GM06990 (cell line): ENCODE data around the gene PHACTR1.

ENCODE experiments used
- DNase-seq: peaks from one replicate; pipeline ENCODE4 v3.0.0-alpha.2; 2011; ENCODE audit not compliant: insufficient read length; ENCODE audit errors: extremely low read depth
- H3K27me3 ChIP-seq: replicated peaks from 2 replicates; pipeline ENCODE4 v1.6.0; 2011; ENCODE audit warnings: low read length; ENCODE audit not compliant: control insufficient read depth, insufficient read depth
- H3K36me3 ChIP-seq: 2 replicates; pipeline ENCODE4 v1.5.1; 2011; ENCODE audit warnings: low read length; ENCODE audit not compliant: control insufficient read depth, insufficient read depth
- H3K4me3 ChIP-seq: replicated peaks from 2 replicates; pipeline ENCODE4 v1.5.1; 2011; ENCODE audit warnings: low read depth, mild to moderate bottlenecking, control low read depth, low read length
- TF ChIP-seq, protein P1 (sequence below): IDR thresholded peaks from 2 replicates; pipeline ENCODE4 v1.5.1; 2011; ENCODE audit warnings: low read length, control low read depth, mild to moderate bottlenecking, inconsistent platforms; ENCODE audit not compliant: insufficient read depth, poor library complexity, severe bottlenecking

Gene PHACTR1

DNA sequence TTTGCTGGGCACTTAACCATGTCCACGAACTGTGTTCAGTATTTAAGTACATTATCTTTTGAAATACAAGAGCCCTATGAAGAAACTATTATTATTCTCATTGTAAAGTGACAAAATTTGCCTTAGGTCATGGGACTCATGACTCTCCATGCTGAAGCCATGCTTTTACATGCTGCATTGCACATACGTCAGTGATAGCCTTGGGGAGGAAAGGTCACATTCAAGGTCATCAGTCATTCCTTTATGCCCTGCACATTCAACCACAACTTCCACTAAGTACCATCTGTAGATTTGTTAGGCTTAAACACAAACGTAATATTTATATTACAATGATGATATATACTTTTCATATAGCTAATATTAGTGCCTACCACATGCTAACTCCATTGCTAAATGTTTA, 319.0 kb downstream of the PHACTR1 start:
- TF ChIP-seq, protein P1, sequence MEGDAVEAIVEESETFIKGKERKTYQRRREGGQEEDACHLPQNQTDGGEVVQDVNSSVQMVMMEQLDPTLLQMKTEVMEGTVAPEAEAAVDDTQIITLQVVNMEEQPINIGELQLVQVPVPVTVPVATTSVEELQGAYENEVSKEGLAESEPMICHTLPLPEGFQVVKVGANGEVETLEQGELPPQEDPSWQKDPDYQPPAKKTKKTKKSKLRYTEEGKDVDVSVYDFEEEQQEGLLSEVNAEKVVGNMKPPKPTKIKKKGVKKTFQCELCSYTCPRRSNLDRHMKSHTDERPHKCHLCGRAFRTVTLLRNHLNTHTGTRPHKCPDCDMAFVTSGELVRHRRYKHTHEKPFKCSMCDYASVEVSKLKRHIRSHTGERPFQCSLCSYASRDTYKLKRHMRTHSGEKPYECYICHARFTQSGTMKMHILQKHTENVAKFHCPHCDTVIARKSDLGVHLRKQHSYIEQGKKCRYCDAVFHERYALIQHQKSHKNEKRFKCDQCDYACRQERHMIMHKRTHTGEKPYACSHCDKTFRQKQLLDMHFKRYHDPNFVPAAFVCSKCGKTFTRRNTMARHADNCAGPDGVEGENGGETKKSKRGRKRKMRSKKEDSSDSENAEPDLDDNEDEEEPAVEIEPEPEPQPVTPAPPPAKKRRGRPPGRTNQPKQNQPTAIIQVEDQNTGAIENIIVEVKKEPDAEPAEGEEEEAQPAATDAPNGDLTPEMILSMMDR: no peak
- no peak overlapping the region for H3K4me3 ChIP-seq
- H3K27me3 ChIP-seq: no peaks in the 10 kb centered on the region; the same call in 1 of the 2 replicates
- H3K36me3 ChIP-seq: no peaks in the 10 kb centered on the region
- no peak for DNase-seq

DNA sequence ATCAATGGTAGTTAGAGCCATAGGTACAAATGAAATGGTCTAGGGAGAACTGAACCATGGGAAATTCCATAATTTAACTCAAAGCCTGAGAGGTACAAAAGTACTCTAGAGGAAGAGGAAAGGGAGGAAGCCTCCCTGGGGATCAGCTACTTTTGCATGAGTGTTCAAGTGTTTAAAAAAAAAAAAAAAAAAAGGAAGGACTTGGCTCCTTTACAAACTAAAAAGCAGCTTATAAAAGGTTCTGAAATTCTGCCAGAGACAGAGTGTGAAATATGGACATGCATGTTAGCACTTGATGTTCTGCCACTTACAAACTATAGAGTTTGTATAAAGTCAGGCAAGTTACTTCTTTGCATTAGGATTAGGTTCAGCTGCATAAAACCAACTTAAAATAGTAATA, 321.7 kb downstream of the PHACTR1 start:
- Histone ChIP-seq H3K4me3 (no peak overlapping the region), H3K36me3 (no peaks in the 10 kb centered on the region), H3K27me3 (no peaks in the 10 kb centered on the region; the same call in 1 of the 2 replicates)
- TF ChIP-seq, protein P1: no peak
- no peak for DNase-seq

DNA sequence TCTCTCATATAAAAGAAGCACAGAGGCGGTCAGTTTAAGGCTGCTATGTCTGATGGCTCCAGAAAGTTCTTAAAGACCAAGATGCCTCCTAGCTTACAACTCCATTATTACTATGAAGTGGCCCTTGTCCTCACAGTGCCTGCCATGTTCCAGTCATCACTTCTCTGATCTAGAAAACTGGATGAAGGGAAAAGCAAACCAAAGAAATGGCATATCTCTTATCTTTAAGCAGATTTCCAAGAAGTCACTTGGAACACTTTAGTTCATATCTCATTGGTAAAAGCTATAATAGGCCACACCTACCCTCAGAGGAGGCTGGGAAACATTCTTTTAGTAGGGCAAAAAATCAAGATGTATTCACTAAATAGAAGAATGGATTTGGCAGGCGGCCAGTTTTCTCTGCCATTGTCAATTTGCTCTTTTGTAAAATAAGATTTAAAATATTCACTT, 322.2 kb downstream of the PHACTR1 start:
- no peak overlapping the region for H3K4me3 ChIP-seq
- no peaks in the 10 kb centered on the region; the same call in 1 of the 2 replicates for H3K27me3 ChIP-seq
- TF ChIP-seq, protein P1: no peak
- DNase-seq: no peak
- H3K36me3 ChIP-seq: no peaks in the 10 kb centered on the region

DNA sequence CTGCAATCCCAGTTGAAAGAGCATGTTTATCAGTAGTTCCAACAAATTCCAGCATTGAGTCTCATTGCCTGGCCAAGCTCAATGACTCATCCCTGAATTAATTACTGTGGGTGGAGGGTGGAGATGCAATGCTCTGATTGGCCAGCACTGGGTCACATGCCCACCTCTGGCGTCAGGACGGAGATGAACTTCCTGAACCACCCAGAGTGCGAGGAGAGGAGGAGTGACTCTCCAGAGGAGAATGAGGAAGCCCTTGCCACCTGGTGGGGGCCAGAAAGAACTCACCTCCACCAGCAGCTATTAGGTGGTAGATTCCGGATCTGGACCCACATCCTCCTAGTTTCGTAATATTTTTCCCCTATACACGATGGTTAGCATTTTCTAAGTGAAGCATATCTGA, 327.8 kb downstream of the PHACTR1 start:
- DNase-seq: no peak
- H3K36me3 ChIP-seq: no peaks in the 10 kb centered on the region
- TF ChIP-seq, protein P1: no peak
- no peak overlapping the region for H3K4me3 ChIP-seq
- no peaks in the 10 kb centered on the region; the same call in 1 of the 2 replicates for H3K27me3 ChIP-seq

DNA sequence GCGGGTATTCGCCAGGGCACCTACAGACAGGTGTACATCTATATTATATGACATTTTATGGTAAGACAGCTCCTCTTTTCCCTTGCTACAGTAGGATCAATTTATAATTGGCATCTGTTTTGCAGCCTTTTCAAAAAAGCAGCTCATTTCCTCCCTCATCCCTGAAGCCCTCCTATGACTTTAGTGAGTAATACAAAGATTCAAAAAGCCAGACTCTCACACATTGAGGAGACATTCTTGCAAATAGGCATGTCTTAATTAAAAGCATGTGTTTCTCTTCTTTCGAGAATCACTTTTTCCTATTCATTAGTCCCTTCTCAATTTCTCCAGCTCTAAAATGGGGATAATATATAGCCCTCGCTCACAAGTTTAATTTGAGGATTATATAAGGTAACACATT, 328.3 kb downstream of the PHACTR1 start:
- TF ChIP-seq, protein P1: no peak
- no peaks in the 10 kb centered on the region for H3K36me3 ChIP-seq
- H3K4me3 ChIP-seq: no peak overlapping the region
- H3K27me3 ChIP-seq: no peaks in the 10 kb centered on the region; the same call in 1 of the 2 replicates
- no peak for DNase-seq

DNA sequence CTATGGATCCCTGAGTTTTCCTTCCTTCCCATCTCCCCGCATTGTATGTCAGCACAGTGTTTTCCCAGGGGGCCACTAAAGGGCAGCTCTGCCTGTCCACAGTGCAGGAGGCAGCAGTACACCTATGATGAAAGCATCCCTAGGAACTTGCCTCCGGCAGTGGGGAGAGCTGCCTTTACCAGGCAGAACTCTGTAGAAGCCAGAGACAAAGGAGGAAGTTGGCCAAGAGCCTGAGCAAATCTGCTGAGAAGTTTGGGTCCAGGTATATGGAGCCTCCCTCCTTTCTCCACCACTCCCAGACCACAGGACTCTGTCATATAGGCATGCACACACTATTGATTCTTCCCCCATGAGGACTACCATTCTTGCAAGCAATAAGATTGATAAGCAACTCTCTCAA, 329.1 kb downstream of the PHACTR1 start:
- DNase-seq: no peak
- Histone ChIP-seq H3K4me3 (no peak overlapping the region), H3K36me3 (no peaks in the 10 kb centered on the region), H3K27me3 (no peaks in the 10 kb centered on the region; the same call in 1 of the 2 replicates)
- TF ChIP-seq, protein P1: no peak
